AG09319 (cell line): ENCODE data around the gene GPX3.

ENCODE experiments used
- DNase-seq: peaks from one replicate; pipeline ENCODE4 v3.0.0-alpha.2; 2010; ENCODE audit warnings: low read depth; ENCODE audit errors: extremely low read depth
- TF ChIP-seq, protein P1 (sequence below): IDR thresholded peaks from 2 replicates; pipeline ENCODE4 v1.5.1; 2011; ENCODE audit warnings: low read depth, mild to moderate bottlenecking, inconsistent platforms, low read length, moderate library complexity

Gene GPX3

DNA sequence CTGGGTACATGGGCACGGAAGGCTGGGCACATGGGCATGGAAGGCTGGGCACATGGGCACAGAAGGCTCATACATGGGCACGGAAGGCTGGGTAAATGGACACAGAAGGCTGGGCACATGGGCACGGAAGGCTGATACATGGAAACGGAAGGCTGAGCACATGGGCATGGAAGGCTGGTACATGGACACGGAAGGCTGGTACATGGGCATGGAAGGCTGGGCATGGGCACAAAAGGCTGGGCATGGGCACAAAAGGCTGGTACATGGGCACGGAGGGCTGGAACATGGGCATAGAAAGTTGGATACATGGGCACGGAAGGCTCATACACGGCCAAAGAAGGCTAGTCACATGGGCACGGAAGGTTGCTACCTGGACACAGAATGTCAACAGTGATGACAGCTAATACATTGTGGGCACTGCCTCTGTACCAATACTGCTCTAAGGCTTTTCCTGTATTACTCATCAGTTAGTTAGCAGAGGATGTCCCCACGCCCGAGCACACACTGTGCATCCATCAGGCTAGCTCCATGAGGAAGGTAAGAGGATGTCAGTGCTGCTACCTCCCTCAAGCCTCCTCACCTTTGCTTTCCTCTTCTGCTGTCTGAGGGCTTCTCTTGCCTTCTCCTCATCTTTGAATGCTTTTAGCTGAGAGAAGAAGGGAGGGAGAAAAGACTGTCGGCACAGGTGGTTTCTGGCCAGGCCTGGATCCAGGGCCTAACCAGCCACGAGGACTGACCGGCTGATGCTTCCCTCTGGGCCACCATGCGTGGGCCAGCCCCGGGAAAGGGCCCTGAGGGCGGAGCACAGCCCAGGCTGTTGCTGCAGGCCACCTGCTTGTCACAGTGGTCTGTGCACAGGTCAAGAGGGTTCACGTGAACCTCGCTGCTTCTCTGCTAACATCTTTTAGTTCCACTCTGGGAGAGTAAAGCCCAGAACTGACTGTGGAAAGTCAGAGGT is 14.3 kb downstream of the GPX3 start:
- TF ChIP-seq, protein P1, sequence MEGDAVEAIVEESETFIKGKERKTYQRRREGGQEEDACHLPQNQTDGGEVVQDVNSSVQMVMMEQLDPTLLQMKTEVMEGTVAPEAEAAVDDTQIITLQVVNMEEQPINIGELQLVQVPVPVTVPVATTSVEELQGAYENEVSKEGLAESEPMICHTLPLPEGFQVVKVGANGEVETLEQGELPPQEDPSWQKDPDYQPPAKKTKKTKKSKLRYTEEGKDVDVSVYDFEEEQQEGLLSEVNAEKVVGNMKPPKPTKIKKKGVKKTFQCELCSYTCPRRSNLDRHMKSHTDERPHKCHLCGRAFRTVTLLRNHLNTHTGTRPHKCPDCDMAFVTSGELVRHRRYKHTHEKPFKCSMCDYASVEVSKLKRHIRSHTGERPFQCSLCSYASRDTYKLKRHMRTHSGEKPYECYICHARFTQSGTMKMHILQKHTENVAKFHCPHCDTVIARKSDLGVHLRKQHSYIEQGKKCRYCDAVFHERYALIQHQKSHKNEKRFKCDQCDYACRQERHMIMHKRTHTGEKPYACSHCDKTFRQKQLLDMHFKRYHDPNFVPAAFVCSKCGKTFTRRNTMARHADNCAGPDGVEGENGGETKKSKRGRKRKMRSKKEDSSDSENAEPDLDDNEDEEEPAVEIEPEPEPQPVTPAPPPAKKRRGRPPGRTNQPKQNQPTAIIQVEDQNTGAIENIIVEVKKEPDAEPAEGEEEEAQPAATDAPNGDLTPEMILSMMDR: no peak
- DNase-seq: no peak

DNA sequence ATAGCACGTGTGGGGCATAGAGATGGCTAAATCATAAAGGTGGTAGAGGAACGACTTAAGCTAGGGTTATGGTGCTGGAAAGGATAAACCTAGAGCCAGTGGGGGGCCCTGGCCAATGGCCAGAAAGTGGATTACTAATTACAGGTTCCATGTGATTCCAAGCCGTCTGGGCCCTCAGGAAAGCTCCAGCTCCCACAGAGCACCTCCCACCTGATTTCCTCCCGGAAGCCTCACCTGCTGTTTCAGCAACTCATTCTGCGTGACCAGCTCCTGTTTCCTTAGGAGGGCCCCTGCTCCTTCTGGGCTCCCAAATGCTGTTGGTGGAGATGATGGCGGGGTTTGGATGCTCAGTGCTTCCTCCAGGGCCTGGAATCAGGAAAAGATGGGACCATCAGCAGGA is 16.2 kb downstream of the GPX3 start:
- TF ChIP-seq, protein P1: no peak
- DNase-seq: no peak

DNA sequence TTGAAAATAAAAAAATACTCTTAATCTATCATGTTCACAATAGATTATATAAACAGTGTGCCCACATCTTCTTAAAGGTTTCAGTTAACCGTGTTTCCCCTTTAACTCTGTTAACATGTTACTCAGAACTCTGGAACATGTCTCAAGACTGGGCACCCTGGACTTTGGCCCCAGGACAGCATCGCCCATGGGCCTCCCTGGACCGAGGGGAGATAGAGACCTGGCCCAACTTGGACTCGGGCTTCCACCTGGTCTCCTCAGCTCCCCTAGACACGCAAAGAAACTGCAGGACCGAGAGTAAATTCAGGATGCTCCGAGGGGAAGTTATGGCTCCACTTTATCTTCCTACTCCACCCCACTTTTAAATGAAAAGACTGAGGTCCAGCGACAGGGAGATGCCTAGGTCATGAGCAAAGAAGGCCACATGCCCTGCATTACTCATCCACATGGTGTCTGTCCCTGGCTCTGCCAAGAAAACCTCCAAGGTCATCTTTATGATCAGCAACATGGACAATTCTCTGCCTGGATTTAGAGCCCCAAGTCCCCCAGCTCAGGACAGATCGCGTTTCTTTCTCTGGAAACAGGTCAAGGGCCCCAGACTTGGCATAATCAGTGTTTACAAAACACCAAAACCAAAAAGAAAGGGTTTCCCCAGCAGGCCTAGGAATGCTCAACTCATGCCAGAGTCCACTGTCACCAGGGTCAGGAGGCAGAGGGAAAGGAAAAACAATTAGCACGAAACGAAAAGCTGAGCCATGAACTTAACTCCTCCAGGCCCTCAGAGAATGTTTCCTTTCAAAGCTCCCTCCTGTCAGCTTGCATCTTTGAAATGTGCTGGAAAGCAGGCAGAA is 17.4 kb downstream of the GPX3 start:
- TF ChIP-seq, protein P1: no peak
- DNase-seq: peak; percentile 71

DNA sequence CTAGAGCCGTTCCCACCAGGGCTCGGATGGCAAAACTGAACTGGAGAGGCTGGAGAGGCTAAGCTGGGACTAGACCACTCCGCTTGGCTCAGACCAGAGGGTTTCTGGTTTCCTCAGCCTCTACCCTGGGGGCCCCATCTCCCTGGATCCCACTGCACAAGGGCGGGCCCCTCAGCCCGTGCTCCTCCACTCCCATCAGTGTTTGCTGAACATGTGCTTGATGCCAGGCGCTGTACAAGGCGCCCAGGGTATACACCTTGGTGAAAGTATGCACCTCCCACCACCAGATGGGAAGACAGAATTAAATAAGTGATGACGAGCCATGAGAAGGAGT is 18.0 kb downstream of the GPX3 start:
- TF ChIP-seq, protein P1: no peak

DNA sequence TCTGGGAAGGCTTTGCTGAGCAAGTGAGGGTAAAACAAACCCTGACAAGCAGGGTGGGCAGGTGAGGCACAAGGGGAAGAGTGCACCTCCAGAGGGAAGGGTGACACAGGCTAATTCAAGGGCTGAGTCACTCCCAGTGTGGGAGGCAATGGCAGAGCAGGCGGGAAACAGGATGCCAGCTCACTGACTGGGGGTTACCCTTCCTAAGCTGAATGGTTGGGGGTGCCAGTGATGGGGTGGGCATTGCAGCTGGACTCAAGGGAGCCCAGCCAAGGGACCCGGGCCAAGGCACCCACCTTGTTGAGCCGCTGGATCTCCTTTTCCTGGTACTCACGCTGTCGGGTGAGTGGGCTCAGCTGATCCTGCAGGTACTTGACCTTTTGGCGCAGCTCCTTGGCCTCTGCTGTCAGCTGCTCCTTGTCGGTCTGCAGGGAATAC is 18.4 kb downstream of the GPX3 start:
- no peak for DNase-seq
- TF ChIP-seq, protein P1: no peak

More for the DNA sequence above, 18.0 kb downstream of the GPX3 start:
- DNase-seq: no peak

DNA sequence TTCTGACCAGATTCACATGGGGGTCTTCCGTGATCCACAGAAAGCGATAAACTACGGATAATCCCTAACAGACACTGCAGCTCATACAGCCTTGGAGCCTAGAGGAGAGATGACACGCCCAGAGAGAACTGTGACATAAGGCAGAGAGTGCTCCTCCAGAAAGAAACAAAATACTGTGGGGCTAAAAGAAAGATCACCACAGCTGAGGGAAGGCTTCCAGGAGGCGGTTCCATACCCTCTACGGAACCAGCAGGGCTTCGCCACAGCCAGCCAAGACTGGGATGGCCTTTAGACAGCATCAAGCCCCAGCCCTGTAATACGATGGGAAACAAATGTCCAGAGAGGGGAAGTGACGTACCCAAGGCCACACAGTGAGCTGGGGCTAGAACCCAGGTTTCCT is 19.3 kb downstream of the GPX3 start:
- no peak for DNase-seq
- TF ChIP-seq, protein P1: no peak
